Medulla oblongata (tissue), 1 donor: ENCODE results near the gene PRELID1.
"Not testable (repeated sequence)": the region's sequence is repeated elsewhere in the genome, so short reads cannot be mapped to it uniquely, and the experiment has no call there.

ENCODE experiments used
- DNase-seq: peaks from one replicate; pipeline ENCODE4 v3.0.0-alpha.2; 2015; ENCODE audit errors: extremely low spot score

PRELID1 gene

GRCh38 chr5:177335701-177336065, 32.1 kb downstream of the PRELID1 start:
- no peak for DNase-seq

- no peak for DNase-seq
These were observed 32.5 kb downstream of the PRELID1 start for GRCh38 chr5:177336112-177336511.

DNA sequence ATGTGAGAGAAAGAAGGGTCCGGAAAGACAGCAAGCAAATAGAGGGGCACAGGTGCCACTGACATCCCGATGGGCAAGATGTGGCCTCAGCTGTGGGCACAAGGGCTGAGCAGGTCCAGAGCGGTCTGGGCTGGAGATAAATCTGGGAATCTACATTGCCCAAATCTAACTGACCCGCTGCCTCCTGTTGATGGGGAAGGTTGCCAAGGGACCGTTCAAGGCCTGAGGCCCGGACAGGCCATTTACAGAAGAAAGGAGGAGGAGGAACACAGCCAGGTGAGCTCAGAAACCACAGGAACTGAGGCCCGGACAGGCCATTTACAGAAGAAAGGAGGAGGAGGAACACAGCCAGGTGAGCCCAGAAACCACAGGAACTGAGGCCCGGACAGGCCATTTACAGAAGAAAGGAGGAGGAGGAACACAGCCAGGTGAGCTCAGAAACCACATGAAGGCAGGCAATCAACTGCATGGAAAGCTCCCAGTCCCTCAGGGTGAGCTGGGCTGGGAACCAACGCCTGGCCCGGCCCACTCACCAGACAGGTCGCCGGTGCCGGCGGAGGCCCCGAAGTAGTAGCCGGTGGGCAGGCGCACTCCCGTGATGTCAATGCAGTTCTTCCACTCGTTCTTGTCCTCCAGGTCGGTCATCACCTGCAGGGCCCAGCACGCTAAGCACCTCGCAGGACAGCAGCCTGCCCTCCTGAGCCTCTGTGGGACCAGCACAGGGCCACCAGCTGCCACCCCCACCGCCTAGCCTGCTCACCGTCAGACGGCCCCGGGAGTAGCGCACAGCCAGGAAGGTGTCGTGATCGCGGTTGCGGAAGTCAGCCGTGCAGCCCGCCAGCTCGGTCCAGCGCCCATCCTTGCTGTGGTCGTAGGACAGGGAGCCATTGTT, 33.2 kb downstream of the PRELID1 start:
- no peak for DNase-seq

- DNase-seq, result no peak
These were observed 34.9 kb downstream of the PRELID1 start for GRCh38 chr5:177338251-177339106.

DNA sequence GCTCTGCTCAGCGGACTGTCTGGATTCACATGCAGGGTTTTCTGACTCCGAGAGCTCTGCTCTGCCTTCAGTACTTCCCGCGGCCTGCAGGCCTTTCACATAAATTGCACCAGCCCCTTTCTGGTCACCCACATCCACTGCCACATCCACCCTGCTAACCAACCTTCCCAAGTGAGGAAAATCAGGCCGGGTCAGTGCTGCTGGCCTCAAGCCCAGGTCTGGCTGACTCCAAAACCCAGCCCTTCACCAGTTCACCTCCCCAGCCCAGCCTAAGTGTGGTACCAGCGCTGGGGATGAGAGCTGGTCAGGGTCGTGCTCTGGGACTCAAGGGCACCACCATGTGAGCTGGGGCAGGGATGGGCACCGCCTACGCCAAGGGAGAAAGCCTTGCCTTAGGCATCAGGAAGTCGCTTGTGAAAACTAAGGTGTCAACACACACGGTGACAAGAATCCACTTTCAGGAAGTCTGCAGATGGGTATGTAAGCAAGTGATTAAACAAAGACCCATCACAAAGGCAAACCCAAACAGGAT, 35.6 kb downstream of the PRELID1 start:
- no peak for DNase-seq

GRCh38 chr5:177343000-177343399, 39.4 kb downstream of the PRELID1 start:
- DNase-seq, result not testable (repeated sequence)

DNA sequence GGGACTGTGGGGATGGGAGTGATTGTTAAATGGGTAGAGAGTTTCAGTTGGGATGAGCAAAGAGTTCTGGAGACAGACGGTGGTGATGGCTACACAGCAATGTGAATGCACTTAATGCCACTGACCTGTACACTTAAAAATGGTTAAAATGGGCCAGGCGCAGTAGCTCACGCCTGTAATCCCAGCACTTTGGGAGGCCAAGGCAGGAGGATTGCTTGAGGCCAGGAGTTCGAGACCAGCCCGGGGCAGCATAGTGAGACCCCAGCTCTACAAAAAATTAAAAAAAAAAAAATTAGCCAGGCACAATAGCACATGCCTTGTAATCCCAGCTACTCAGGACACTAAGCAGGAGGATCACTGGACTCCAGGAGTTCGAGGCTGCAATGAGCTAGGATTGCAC, 40.2 kb downstream of the PRELID1 start:
- DNase-seq, result no peak

- no peak for DNase-seq
These were observed 41.3 kb downstream of the PRELID1 start for GRCh38 chr5:177344891-177345290.

- no peak for DNase-seq
These were observed 43.2 kb downstream of the PRELID1 start for GRCh38 chr5:177346820-177347219.

DNA sequence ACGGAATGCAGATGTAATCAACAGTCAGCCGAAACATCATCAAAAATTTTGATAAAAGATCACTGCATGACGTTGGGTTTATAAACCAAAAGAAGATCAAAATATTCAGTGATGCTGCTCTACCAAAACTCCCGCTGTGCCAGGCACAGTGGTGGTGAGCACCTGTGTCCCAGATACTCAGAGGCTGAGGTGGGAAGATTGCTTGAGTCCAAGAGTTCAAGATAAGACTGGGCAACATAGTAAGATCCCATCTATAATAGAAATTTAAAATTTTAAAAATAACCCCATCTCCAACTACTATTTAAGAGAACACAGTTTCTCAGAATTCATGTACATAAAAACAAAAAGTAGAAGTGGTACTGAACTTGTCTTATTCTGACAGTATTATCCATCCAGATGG, 44.1 kb downstream of the PRELID1 start:
- no peak for DNase-seq

GRCh38 chr5:177349362-177349647, 45.7 kb downstream of the PRELID1 start:
- no peak for DNase-seq

GRCh38 chr5:177349762-177350161, 46.2 kb downstream of the PRELID1 start:
- DNase-seq, result no peak

DNA sequence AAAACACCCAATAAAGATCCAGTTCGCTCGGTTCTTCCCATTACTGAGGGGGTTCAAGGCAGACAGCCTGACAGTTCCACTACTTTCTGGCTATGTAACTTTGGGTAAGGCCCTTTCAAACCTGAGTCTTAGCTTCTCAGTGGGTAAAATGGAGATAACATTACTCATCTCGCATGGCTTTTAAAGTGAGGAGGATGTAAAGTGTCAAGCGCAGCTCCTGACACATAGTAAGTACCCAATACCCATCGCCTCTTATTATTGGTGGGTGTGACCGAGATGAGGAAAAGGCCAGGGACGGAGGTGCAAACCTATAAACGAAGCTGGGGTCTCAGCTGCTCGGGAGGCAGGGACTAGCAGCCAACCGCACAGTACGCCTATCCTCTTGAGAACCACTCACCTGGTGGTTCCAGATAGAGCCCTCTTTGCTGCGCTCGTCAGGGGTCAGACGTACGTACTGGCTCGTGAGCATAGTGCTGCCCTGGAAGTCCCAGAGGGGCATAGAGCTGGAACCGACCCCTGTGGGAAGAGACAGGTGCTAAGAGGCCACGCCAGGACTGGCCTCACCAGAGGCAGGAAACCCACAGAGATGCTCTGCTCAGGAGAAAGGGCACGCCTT, 47.3 kb downstream of the PRELID1 start:
- DNase-seq, result no peak

DNA sequence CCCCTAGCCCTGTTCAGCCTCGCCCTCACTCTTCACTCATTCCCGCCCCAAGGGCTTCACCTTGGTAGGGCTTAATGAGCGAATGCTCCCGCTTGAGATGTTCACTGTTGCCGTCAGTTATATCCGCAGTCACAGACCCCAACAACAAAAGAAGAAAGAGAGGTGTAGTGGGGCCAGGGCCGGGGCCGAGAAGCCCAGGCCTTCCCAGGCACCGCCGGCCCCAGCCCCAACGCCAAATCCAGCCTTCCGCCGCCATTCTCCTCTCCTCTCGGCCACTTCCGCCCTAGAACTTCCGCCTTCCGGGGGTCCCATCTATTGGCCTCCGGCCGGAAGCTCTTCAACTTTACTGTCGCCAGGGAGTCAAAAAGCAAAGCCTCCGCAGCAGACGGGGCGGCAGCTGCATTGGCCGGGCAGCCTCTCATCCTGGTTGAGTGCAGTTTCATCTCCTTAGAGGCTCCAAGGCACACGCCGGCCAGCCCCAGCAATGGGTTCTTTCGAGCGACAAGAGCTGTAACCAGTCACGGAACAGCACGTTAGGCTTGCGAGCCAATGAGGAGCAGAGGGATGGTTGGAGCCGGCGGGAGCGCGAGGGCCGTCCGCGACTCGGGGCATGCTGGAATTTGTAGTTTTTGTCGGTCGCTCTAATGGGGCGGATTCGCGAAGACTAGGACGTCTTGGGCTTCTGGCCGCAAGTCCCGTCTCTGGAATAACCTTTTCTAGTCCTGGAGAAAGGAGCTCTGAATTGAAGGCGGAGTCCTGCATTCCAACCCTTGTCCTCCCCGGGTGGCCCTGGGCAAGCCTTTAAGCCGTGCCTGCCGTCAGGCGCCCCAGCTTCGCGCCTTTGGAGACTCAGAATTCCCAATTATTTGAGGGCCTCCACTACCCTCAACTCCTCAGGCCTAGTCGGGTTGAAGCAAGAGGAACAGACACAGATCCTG, 48.1 kb downstream of the PRELID1 start, which contains the start of gene LMAN2:
Gene LMAN2 (minus strand): TSS at position 277 of the 938 bp plus-strand sequence. CDS start 21 bp downstream, at position 256.
- peak; percentile 98 for DNase-seq

GRCh38 chr5:177353093-177353492, 49.5 kb downstream of the PRELID1 start:
- no peak for DNase-seq

DNA sequence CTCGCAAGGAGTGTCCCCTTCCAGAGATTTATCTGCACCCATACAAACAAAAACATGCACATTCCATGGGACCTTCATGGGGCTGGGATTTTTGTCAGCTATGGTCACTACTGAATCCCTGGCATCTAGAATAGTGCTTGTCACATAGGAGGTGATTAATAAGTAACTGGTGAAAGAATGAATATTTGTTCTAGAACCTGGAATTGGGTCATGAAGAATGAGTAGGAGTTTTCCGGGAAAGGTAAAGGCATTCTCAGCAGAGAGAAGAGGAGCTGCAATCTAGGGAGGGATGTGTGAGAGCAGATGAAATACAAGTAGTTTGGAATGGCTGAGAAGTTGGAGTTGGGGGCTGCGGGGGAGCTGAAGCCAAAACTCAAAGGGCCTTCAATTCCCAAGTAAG, 50.7 kb downstream of the PRELID1 start:
- DNase-seq, result no peak

DNA sequence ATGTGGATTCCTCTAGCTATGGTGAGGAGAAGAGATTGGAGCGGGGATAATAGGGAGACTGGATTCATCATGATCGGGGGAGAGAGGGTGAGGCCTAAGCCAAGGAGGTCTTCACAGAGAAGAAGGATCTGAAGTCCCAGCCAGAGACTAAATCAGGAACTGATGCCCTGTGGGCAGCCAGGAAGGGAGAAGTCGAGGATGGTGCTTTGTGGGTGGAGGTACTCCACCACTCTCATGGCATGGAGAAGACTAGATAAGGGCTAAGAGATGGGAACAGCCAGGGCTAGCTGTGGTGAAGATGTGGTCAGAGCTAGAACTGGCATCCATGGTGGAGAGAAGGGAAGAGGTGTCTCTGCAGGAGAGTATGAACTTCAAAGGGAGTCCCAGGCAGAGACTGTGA, 51.1 kb downstream of the PRELID1 start:
- DNase-seq, result no peak

DNA sequence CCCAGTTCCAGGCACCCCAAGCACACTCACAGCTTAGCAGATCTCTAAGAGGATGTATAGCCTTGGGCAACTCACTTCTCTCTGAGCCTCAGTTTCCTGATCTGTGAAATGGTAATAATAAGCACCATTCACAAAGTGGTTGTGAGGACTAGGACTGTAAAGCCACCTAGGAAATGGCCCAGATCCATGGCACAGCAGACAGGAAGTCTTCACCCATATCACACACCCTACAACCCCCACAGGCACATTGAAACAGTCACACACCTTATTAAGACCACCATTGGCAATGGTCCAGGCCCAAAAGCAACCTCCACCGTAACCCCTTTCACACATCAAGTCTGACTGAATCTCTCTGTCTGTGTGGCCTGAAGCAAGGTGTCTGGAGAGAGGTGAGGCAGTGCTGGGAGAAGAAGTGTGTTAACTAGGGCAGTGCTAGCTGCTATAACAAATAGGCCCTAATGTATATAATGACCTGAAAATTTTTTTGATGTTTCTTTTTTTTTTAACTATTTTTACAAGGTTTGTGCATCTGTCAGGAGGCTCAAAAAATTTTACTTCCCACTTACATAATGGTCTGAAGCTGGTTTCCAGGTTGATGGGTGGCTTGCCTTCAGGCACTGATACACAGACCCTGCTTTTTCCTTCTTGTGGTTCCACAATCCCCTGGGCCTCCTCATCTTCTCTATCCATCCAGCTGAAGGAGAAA, 51.7 kb downstream of the PRELID1 start:
- no peak for DNase-seq

DNA sequence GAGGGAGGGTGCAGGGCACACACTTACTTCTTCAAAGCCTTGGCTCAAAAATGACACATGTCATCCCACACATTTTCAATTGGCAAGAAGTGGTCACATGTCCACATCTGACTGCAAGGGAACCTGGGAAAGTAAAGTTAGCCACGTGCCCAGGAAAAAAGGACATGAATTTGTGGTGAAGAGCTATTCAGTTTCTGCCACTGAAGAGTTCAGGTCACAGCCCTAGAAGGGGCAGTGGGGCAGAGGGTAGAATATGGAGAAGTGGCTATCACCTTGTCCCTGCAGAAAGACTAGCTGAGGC, 52.2 kb downstream of the PRELID1 start:
- DNase-seq, result no peak
